ENCODE measurements around the gene SNURF.
"Not testable (repeated sequence)": the region's sequence is repeated elsewhere in the genome, so short reads cannot be mapped to it uniquely, and the experiment has no call there.

The SNURF gene

GRCh38 chr15:24954783-24955530, at the start of gene SNURF, which contains the start of gene SNRPN:
Gene SNURF, plus strand, starts transcription at chr15:24954987. Its CDS starts 62 bp downstream, at chr15:24955049.
Gene SNRPN, plus strand, starts transcription at chr15:24954987. Its CDS starts 19,467 bp downstream, at chr15:24974454.
- peak; percentile 36 to 50 for DNase-seq (ENCODE audit: low read depth in 2 of 2)

- DNase-seq (ENCODE audit: low read depth in 2 of 2) = no peak
These were observed 38.3 kb upstream of the SNURF start for GRCh38 chr15:24916305-24917009.

- DNase-seq (ENCODE audit: low read depth in 2 of 2) = no peak
These were observed 37.4 kb upstream of the SNURF start for GRCh38 chr15:24917431-24917830.

GRCh38 chr15:24919446-24919845, 35.3 kb upstream of the SNURF start:
- no peak for DNase-seq (ENCODE audit: low read depth in 2 of 2)

GRCh38 chr15:24922781-24923180, 32.0 kb upstream of the SNURF start:
- not testable (repeated sequence) for DNase-seq (ENCODE audit: low read depth in 2 of 2)

GRCh38 chr15:24924153-24924552, 30.6 kb upstream of the SNURF start:
- no peak for DNase-seq (ENCODE audit: low read depth in 2 of 2)

GRCh38 chr15:24924621-24925020, 30.2 kb upstream of the SNURF start:
- no peak for DNase-seq (ENCODE audit: low read depth in 2 of 2)

- DNase-seq (ENCODE audit: low read depth in 2 of 2) = not testable (repeated sequence)
These were observed 22.7 kb upstream of the SNURF start for GRCh38 chr15:24931874-24932732.

- DNase-seq (ENCODE audit: low read depth in 2 of 2) = no peak
These were observed 21.1 kb upstream of the SNURF start for GRCh38 chr15:24933716-24934115.

GRCh38 chr15:24938224-24938623, 16.6 kb upstream of the SNURF start:
- not testable (repeated sequence) for DNase-seq (ENCODE audit: low read depth in 2 of 2)

- no peak for DNase-seq (ENCODE audit: low read depth in 2 of 2)
These were observed 14.6 kb upstream of the SNURF start for GRCh38 chr15:24940236-24940635.

- DNase-seq (ENCODE audit: low read depth in 2 of 2) = no peak
These were observed 11.4 kb upstream of the SNURF start for GRCh38 chr15:24943361-24943760.

GRCh38 chr15:24944954-24945353, 9.8 kb upstream of the SNURF start:
- no peak for DNase-seq (ENCODE audit: low read depth in 2 of 2)

- no peak for DNase-seq (ENCODE audit: low read depth in 2 of 2)
These were observed 9.1 kb upstream of the SNURF start for GRCh38 chr15:24945711-24946110.

GRCh38 chr15:24948495-24948894, 6.3 kb upstream of the SNURF start:
- no peak for DNase-seq (ENCODE audit: low read depth in 2 of 2)

- peak in 1 of 2 experiments; percentile 1 for DNase-seq (ENCODE audit: low read depth in 2 of 2)
These were observed 739 bp downstream of the SNURF start for GRCh38 chr15:24955531-24955921.

- DNase-seq (ENCODE audit: low read depth in 2 of 2) = peak; percentile 50 to 59
These were observed 1.5 kb downstream of the SNURF start for GRCh38 chr15:24956111-24956838.

- no peak for DNase-seq (ENCODE audit: low read depth in 2 of 2)
These were observed 2.9 kb downstream of the SNURF start for GRCh38 chr15:24957691-24958090.

- no peak for DNase-seq (ENCODE audit: low read depth in 2 of 2)
These were observed 7.2 kb downstream of the SNURF start for GRCh38 chr15:24961967-24962366.

GRCh38 chr15:24962880-24963279, 8.1 kb downstream of the SNURF start:
- no peak for DNase-seq (ENCODE audit: low read depth in 2 of 2)

- no peak for DNase-seq (ENCODE audit: low read depth in 2 of 2)
These were observed 11.7 kb downstream of the SNURF start for GRCh38 chr15:24966364-24967103.

Data from stimulated activated CD4-positive, alpha-beta T cell treated with anti-CD3 and anti-CD28 coated beads, Interleukin-12 subunit alpha, Interleukin-12 subunit beta, amount 100 ng/mL, for 24 hours (primary cell).